HFFc6 (cell line): ENCODE results near the gene PNPO. TPM values are rescaled to one million over a fixed set of nuclear protein-coding genes. Genes with fewer than 3 reads are reported as not detected.
"Not testable (repeated sequence)": the region's sequence is repeated elsewhere in the genome, so short reads cannot be mapped to it uniquely, and the experiment has no call there.

Source experiments
- DNase-seq: peaks from one replicate; pipeline ENCODE4 v3.0.0-alpha.2; 2018
- H3K27ac Mint-ChIP-seq: 2 replicates; pipeline ENCODE4 v1.8.0; 2020; ENCODE audit warnings: mild to moderate bottlenecking, mixed read lengths
- H3K27me3 Mint-ChIP-seq: 2 replicates; pipeline ENCODE4 v1.8.0; 2021; ENCODE audit warnings: mild to moderate bottlenecking, moderate library complexity, mixed read lengths; ENCODE audit not compliant: insufficient read depth
- H3K36me3 Mint-ChIP-seq: 2 replicates; pipeline ENCODE4 v1.8.0; 2021; ENCODE audit warnings: low read depth, mixed read lengths
- H3K4me1 Mint-ChIP-seq: 2 replicates; pipeline ENCODE4 v1.8.0; 2020; ENCODE audit warnings: low read depth, mixed read lengths
- H3K4me3 Mint-ChIP-seq: 2 replicates; pipeline ENCODE4 v1.8.0; 2020; ENCODE audit warnings: mild to moderate bottlenecking, moderate library complexity, mixed read lengths
- H3K9me3 Mint-ChIP-seq: 2 replicates; pipeline ENCODE4 v1.8.0; 2020; ENCODE audit warnings: mild to moderate bottlenecking, mixed read lengths
- CTCF ChIP-seq: fragments of 200-600 bp; sonication (generic); IDR thresholded peaks from 2 replicates; pipeline ENCODE4 v1.5.0; 2021; ENCODE audit warnings: antibody characterized with exemption, mild to moderate bottlenecking
- total RNA-seq, 6 experiments: library from RNA; stranded (reverse); fragmentation: NEBNext Ultra II Directional; extraction: Animal tissue kit (Norgen Biotek cat#: 25700); gene quantifications; 2 replicates in 1 of 6; 3 replicates in 5 of 6; pipeline ENCODE4 v1.2.3, GENCODE V29; 2021

Gene PNPO
- total RNA-seq, 6 experiments from 2014 or later = 46.0 to 55.5 (median 51.1) TPM

- Mint-ChIP-seq H3K27me3 (no peaks in the 10 kb centered on the region; the same call in 1 of the 2 replicates), H3K36me3 (peaks cover 25% of the 10 kb centered on the region), H3K4me1 (peaks cover 17% of the 10 kb centered on the region), H3K4me3 (no peak overlapping the region), H3K9me3 (no peaks in the 10 kb centered on the region), H3K27ac (no peak overlapping the region)
- no peak for TF ChIP-seq CTCF
- DNase-seq = no peak
These were observed 12.0 kb upstream of the PNPO start for GRCh38 chr17:47929218-47930000.

GRCh38 chr17:47931848-47932247 lies 9.5 kb upstream of the PNPO start:
- no peak for TF ChIP-seq CTCF
- no peak for DNase-seq
- no peak overlapping the region for H3K4me3 Mint-ChIP-seq
- H3K4me1 Mint-ChIP-seq = peaks cover 42% of the 10 kb centered on the region
- H3K9me3 Mint-ChIP-seq = no peaks in the 10 kb centered on the region
- no peaks in the 10 kb centered on the region; the same call in none of the 2 replicates for H3K27me3 Mint-ChIP-seq
- H3K27ac Mint-ChIP-seq = no peak overlapping the region
- peaks cover 15% of the 10 kb centered on the region for H3K36me3 Mint-ChIP-seq

GRCh38 chr17:47934856-47935255 lies 6.5 kb upstream of the PNPO start:
- Mint-ChIP-seq H3K27me3 (no peaks in the 10 kb centered on the region; the same call in none of the 2 replicates), H3K4me3 (no peak overlapping the region), H3K27ac (peak overlapping the region; percentile 35), H3K9me3 (no peaks in the 10 kb centered on the region), H3K4me1 (peaks cover 45% of the 10 kb centered on the region), H3K36me3 (peaks cover 7% of the 10 kb centered on the region; the same call in 1 of the 2 replicates)
- DNase-seq = peak; percentile 23
- TF ChIP-seq CTCF = no peak

GRCh38 chr17:47935468-47935867 lies 5.9 kb upstream of the PNPO start:
- H3K4me3 Mint-ChIP-seq = peak overlapping the region; percentile 64
- H3K27me3 Mint-ChIP-seq, DNase-seq, H3K36me3 Mint-ChIP-seq, H3K9me3 Mint-ChIP-seq: not testable (repeated sequence)
- H3K27ac Mint-ChIP-seq = peak overlapping the region; percentile 79
- peaks cover 45% of the 10 kb centered on the region for H3K4me1 Mint-ChIP-seq

GRCh38 chr17:47935961-47936360 lies 5.4 kb upstream of the PNPO start:
- peak overlapping the region; percentile 79 for H3K27ac Mint-ChIP-seq
- H3K9me3 Mint-ChIP-seq = 0 out of 2 replicates have a peak, but pooled peaks cover under 1% of the 10 kb centered on the region
- TF ChIP-seq CTCF = no peak
- H3K36me3 Mint-ChIP-seq = peaks cover 8% of the 10 kb centered on the region
- H3K4me3 Mint-ChIP-seq = peak overlapping the region; percentile 64
- peaks cover 44% of the 10 kb centered on the region for H3K4me1 Mint-ChIP-seq
- peaks cover 1% of the 10 kb centered on the region for H3K27me3 Mint-ChIP-seq
- peak; percentile 78 for DNase-seq

GRCh38 chr17:47937941-47938340 lies 3.4 kb upstream of the PNPO start:
- Mint-ChIP-seq H3K27ac (no peak overlapping the region), H3K9me3 (0 out of 2 replicates have a peak, but pooled peaks cover 3% of the 10 kb centered on the region), H3K4me1 (peaks cover 51% of the 10 kb centered on the region), H3K4me3 (no peak overlapping the region), H3K27me3 (peaks cover 5% of the 10 kb centered on the region), H3K36me3 (peaks cover 10% of the 10 kb centered on the region)
- DNase-seq = no peak
- no peak for TF ChIP-seq CTCF
